GM12875 (cell line): ENCODE data around the gene SEC22C.
"Not testable (repeated sequence)": the region's sequence is repeated elsewhere in the genome, so short reads cannot be mapped to it uniquely, and the experiment has no call there.

Experiments
- H3K4me3 ChIP-seq: one replicate; pipeline ENCODE4 v1.5.1; 2011; ENCODE audit warnings: low read depth, low read length, control low read depth
- CTCF ChIP-seq: IDR thresholded peaks from 2 replicates; pipeline ENCODE4 v1.5.1; 2011; ENCODE audit warnings: low read depth, mild to moderate bottlenecking, control low read depth, inconsistent platforms, low read length, moderate library complexity, borderline replicate concordance; ENCODE audit not compliant: insufficient read depth

The SEC22C gene

DNA sequence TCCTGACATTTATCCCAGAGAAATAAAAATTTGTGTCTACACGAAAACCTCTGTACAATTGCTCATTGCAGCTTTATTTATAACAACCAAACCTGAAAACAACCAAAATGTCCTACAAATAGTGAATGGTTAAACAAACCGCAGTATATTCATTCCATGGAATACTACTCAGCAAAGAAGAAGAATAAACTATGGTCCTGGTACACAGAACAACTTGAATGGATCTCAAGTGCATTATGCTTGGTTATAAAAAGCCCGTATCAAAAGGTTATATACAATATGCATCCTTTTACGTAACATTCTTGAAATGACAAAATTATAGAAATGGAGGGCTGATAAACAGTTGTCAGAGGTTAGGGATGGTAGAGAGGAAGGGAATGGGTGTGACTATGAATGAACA is 3.7 kb downstream of the SEC22C start:
- TF ChIP-seq CTCF = no peak
- no peak overlapping the region for H3K4me3 ChIP-seq

- no peak overlapping the region for H3K4me3 ChIP-seq
- TF ChIP-seq CTCF = no peak
Observed at GRCh38 chr3:42575137-42575741, 6.5 kb downstream of the SEC22C start.

GRCh38 chr3:42572278-42572677 is 9.5 kb downstream of the SEC22C start:
- H3K4me3 ChIP-seq = no peak overlapping the region
- TF ChIP-seq CTCF = peak; percentile 67

DNA sequence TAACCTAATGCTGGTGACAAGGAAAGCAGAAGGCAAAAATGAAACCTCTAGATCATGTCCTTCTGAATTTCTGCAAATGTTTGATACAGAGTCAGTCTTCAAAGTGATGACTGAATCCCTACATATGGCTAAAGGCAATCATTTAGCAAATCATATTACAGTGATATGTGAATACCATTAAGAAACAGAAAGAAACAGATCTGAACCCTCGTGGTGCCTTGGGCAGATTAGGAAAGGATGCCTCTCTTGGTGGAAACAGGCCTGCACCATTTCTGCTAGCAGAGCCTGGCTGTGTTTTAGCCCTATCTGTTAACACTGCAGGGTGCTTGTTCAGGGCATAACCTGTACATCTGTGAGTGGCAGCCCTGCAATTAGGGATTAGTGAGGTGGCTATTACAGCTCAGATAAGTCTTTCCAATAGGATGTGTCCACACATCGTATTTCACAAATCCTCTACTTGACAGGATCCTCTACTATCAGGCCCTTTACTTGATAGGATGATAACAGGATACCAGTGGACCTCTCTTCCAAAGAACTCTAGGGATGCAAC is 12.1 kb downstream of the SEC22C start:
- no peak for TF ChIP-seq CTCF
- H3K4me3 ChIP-seq = no peak overlapping the region

- H3K4me3 ChIP-seq = no peak overlapping the region
- TF ChIP-seq CTCF = no peak
Observed at GRCh38 chr3:42562047-42562907, 19.5 kb downstream of the SEC22C start.

- no peak for TF ChIP-seq CTCF
Observed at GRCh38 chr3:42557854-42558253, 23.9 kb downstream of the SEC22C start.

DNA sequence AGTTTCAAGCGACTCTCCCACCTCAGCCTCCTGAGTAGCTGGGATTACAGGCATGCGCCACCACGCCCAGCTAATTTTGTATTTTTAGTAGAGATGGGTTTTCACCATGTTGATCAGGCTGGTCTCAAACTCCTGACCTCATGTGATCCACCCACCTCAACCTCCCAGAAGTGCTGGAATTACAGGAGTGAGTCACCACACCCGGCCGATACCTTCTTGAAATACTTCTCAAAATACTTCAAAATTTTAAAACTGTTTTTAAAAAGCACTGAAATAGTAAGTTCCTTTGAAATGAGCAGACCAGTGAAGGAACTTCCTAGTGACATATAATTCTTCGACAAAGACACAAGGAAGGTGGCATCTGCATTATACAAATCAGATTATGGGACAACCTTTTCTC is 24.9 kb downstream of the SEC22C start:
- not testable (repeated sequence) for H3K4me3 ChIP-seq

More at GRCh38 chr3:42557854-42558253, 23.9 kb downstream of the SEC22C start:
- H3K4me3 ChIP-seq = no peak overlapping the region
